Measurements from ENCODE around the gene USP2.
A peak's percentile ranks its signal among the peaks of the same experiment; 100 is the strongest.
"Not testable (repeated sequence)": the region's sequence is repeated elsewhere in the genome, so short reads cannot be mapped to it uniquely, and the experiment has no call there.

Gene USP2

GRCh38 chr11:119389611-119390254, 8.2 kb upstream of the USP2 start:
- H3K9me3 ChIP-seq (ENCODE audit: control insufficient read depth, low read length): no peaks in the 10 kb centered on the region
- no peak overlapping the region for H3K27ac ChIP-seq (ENCODE audit: low read depth, low read length, severe bottlenecking)
- WGBS, 2 experiments (ENCODE audit: insufficient coverage in 2 of 2): 92% methylated on average over 4 of the region's 5 CpGs
- no peak overlapping the region for H3K4me3 ChIP-seq (ENCODE audit: extremely low read depth, insufficient read depth, low read length, poor library complexity, severe bottlenecking)
- no peaks in the 10 kb centered on the region for H3K4me1 ChIP-seq (ENCODE audit: control insufficient read depth, insufficient read depth, low read length, poor library complexity, severe bottlenecking)
- H3K36me3 ChIP-seq (ENCODE audit: control insufficient read depth, insufficient read depth, low read length): no peaks in the 10 kb centered on the region

GRCh38 chr11:119388103-119388502, 6.6 kb upstream of the USP2 start:
- H3K27ac ChIP-seq (ENCODE audit: low read depth, low read length, severe bottlenecking): no peak overlapping the region
- WGBS, 2 experiments (ENCODE audit: insufficient coverage in 2 of 2): 84 to 91% methylated on average over 4 to 5 of the region's 7 CpGs
- H3K4me3 ChIP-seq (ENCODE audit: extremely low read depth, insufficient read depth, low read length, poor library complexity, severe bottlenecking): no peak overlapping the region
- H3K4me1 ChIP-seq (ENCODE audit: control insufficient read depth, insufficient read depth, low read length, poor library complexity, severe bottlenecking): no peaks in the 10 kb centered on the region
- H3K36me3 ChIP-seq (ENCODE audit: control insufficient read depth, insufficient read depth, low read length): no peaks in the 10 kb centered on the region
- no peaks in the 10 kb centered on the region for H3K9me3 ChIP-seq (ENCODE audit: control insufficient read depth, low read length)

- Histone ChIP-seq H3K27ac (ENCODE audit: low read depth, low read length, severe bottlenecking) (no peak overlapping the region), H3K9me3 (ENCODE audit: control insufficient read depth, low read length) (no peaks in the 10 kb centered on the region), H3K4me3 (ENCODE audit: extremely low read depth, insufficient read depth, low read length, poor library complexity, severe bottlenecking) (no peak overlapping the region), H3K4me1 (ENCODE audit: control insufficient read depth, insufficient read depth, low read length, poor library complexity, severe bottlenecking) (peaks cover 11% of the 10 kb centered on the region), H3K36me3 (ENCODE audit: control insufficient read depth, insufficient read depth, low read length) (no peaks in the 10 kb centered on the region)
- WGBS, 2 experiments (ENCODE audit: insufficient coverage in 2 of 2): 93 to 100% methylated on average over 1 to 2 of the region's 2 CpGs
Observed at GRCh38 chr11:119384332-119384731, 2.8 kb upstream of the USP2 start.

GRCh38 chr11:119382513-119382912, 1.0 kb upstream of the USP2 start:
- H3K4me3 ChIP-seq (ENCODE audit: extremely low read depth, insufficient read depth, low read length, poor library complexity, severe bottlenecking); H3K9me3 ChIP-seq (ENCODE audit: control insufficient read depth, low read length); H3K27ac ChIP-seq (ENCODE audit: low read depth, low read length, severe bottlenecking); H3K36me3 ChIP-seq (ENCODE audit: control insufficient read depth, insufficient read depth, low read length): not testable (repeated sequence)
- H3K4me1 ChIP-seq (ENCODE audit: control insufficient read depth, insufficient read depth, low read length, poor library complexity, severe bottlenecking): peaks cover 29% of the 10 kb centered on the region
- WGBS, 2 experiments (ENCODE audit: insufficient coverage in 2 of 2): 92 to 95% methylated on average over 13 to 14 of the region's 14 CpGs

GRCh38 chr11:119382101-119382500, 611 bp upstream of the USP2 start:
- WGBS, 2 experiments (ENCODE audit: insufficient coverage in 2 of 2): 28 to 33% methylated on average over 9 of the region's 9 CpGs
- Histone ChIP-seq H3K4me3 (ENCODE audit: extremely low read depth, insufficient read depth, low read length, poor library complexity, severe bottlenecking) (peak overlapping the region; percentile 47), H3K4me1 (ENCODE audit: control insufficient read depth, insufficient read depth, low read length, poor library complexity, severe bottlenecking) (peaks cover 31% of the 10 kb centered on the region), H3K27ac (ENCODE audit: low read depth, low read length, severe bottlenecking) (no peak overlapping the region), H3K9me3 (ENCODE audit: control insufficient read depth, low read length) (no peaks in the 10 kb centered on the region), H3K36me3 (ENCODE audit: control insufficient read depth, insufficient read depth, low read length) (no peaks in the 10 kb centered on the region)

GRCh38 chr11:119380827-119381180, 686 bp downstream of the USP2 start:
- Histone ChIP-seq H3K4me3 (ENCODE audit: extremely low read depth, insufficient read depth, low read length, poor library complexity, severe bottlenecking) (peak overlapping the region; percentile 47), H3K9me3 (ENCODE audit: control insufficient read depth, low read length) (no peaks in the 10 kb centered on the region), H3K27ac (ENCODE audit: low read depth, low read length, severe bottlenecking) (no peak overlapping the region), H3K36me3 (ENCODE audit: control insufficient read depth, insufficient read depth, low read length) (no peaks in the 10 kb centered on the region), H3K4me1 (ENCODE audit: control insufficient read depth, insufficient read depth, low read length, poor library complexity, severe bottlenecking) (peaks cover 31% of the 10 kb centered on the region)
- 0 to 2% methylated on average over 4 to 8 of the region's 10 CpGs for WGBS, 2 experiments (ENCODE audit: insufficient coverage in 2 of 2)

- Histone ChIP-seq H3K9me3 (ENCODE audit: control insufficient read depth, low read length) (no peaks in the 10 kb centered on the region), H3K4me3 (ENCODE audit: extremely low read depth, insufficient read depth, low read length, poor library complexity, severe bottlenecking) (no peak overlapping the region), H3K27ac (ENCODE audit: low read depth, low read length, severe bottlenecking) (no peak overlapping the region), H3K4me1 (ENCODE audit: control insufficient read depth, insufficient read depth, low read length, poor library complexity, severe bottlenecking) (peaks cover 34% of the 10 kb centered on the region), H3K36me3 (ENCODE audit: control insufficient read depth, insufficient read depth, low read length) (no peaks in the 10 kb centered on the region)
- WGBS, 2 experiments (ENCODE audit: insufficient coverage in 2 of 2): 83 to 86% methylated on average over 10 to 11 of the region's 13 CpGs
Observed at GRCh38 chr11:119380160-119380826, 1.2 kb downstream of the USP2 start.

GRCh38 chr11:119378851-119379465, 2.5 kb downstream of the USP2 start:
- no peaks in the 10 kb centered on the region for H3K9me3 ChIP-seq (ENCODE audit: control insufficient read depth, low read length)
- no peaks in the 10 kb centered on the region for H3K36me3 ChIP-seq (ENCODE audit: control insufficient read depth, insufficient read depth, low read length)
- peaks cover 34% of the 10 kb centered on the region for H3K4me1 ChIP-seq (ENCODE audit: control insufficient read depth, insufficient read depth, low read length, poor library complexity, severe bottlenecking)
- no peak overlapping the region for H3K27ac ChIP-seq (ENCODE audit: low read depth, low read length, severe bottlenecking)
- H3K4me3 ChIP-seq (ENCODE audit: extremely low read depth, insufficient read depth, low read length, poor library complexity, severe bottlenecking): no peak overlapping the region
- WGBS, 2 experiments (ENCODE audit: insufficient coverage in 2 of 2): 38 to 57% methylated on average over 8 of the region's 10 CpGs

- no peak overlapping the region for H3K27ac ChIP-seq (ENCODE audit: low read depth, low read length, severe bottlenecking)
- H3K9me3 ChIP-seq (ENCODE audit: control insufficient read depth, low read length): no peaks in the 10 kb centered on the region
- WGBS, 2 experiments (ENCODE audit: insufficient coverage in 2 of 2): 56 to 69% methylated on average over 3 to 4 of the region's 6 CpGs
- peaks cover 34% of the 10 kb centered on the region for H3K4me1 ChIP-seq (ENCODE audit: control insufficient read depth, insufficient read depth, low read length, poor library complexity, severe bottlenecking)
- no peak overlapping the region for H3K4me3 ChIP-seq (ENCODE audit: extremely low read depth, insufficient read depth, low read length, poor library complexity, severe bottlenecking)
- no peaks in the 10 kb centered on the region for H3K36me3 ChIP-seq (ENCODE audit: control insufficient read depth, insufficient read depth, low read length)
Observed at GRCh38 chr11:119377961-119378667, 3.4 kb downstream of the USP2 start.

GRCh38 chr11:119377112-119377901, 4.2 kb downstream of the USP2 start:
- peaks cover 34% of the 10 kb centered on the region for H3K4me1 ChIP-seq (ENCODE audit: control insufficient read depth, insufficient read depth, low read length, poor library complexity, severe bottlenecking)
- H3K27ac ChIP-seq (ENCODE audit: low read depth, low read length, severe bottlenecking): no peak overlapping the region
- WGBS, 2 experiments (ENCODE audit: insufficient coverage in 2 of 2): 77 to 82% methylated on average over 10 to 11 of the region's 12 CpGs
- no peak overlapping the region for H3K4me3 ChIP-seq (ENCODE audit: extremely low read depth, insufficient read depth, low read length, poor library complexity, severe bottlenecking)
- no peaks in the 10 kb centered on the region for H3K9me3 ChIP-seq (ENCODE audit: control insufficient read depth, low read length)
- H3K36me3 ChIP-seq (ENCODE audit: control insufficient read depth, insufficient read depth, low read length): no peaks in the 10 kb centered on the region

All from mesodermal cell (in vitro differentiated cells).